GM18909 (cell line): Measurements from ENCODE around the gene PRKCSH.
"Not testable (repeated sequence)": the region's sequence is repeated elsewhere in the genome, so short reads cannot be mapped to it uniquely, and the experiment has no call there.

Experiments
- ATAC-seq: cut with Tn5 transposase; IDR thresholded peaks from one replicate; pipeline ENCODE4 v1.9.1; 2021; ENCODE audit warnings: mild to moderate bottlenecking; ENCODE audit not compliant: unreplicated experiment, poor library complexity

The PRKCSH gene

GRCh38 chr19:11435057-11435832 is at the start of gene PRKCSH, which contains the start of gene ODAD3:
TSS of gene PRKCSH (plus strand) at chr19:11435635. CDS start at chr19:11436118, 483 bp downstream.
TSS of gene ODAD3 (minus strand) at chr19:11435121. CDS start at chr19:11435016, 105 bp downstream.
- ATAC-seq = peak; percentile 90

GRCh38 chr19:11387162-11388034 is 48.0 kb upstream of the PRKCSH start:
- ATAC-seq = no peak

DNA sequence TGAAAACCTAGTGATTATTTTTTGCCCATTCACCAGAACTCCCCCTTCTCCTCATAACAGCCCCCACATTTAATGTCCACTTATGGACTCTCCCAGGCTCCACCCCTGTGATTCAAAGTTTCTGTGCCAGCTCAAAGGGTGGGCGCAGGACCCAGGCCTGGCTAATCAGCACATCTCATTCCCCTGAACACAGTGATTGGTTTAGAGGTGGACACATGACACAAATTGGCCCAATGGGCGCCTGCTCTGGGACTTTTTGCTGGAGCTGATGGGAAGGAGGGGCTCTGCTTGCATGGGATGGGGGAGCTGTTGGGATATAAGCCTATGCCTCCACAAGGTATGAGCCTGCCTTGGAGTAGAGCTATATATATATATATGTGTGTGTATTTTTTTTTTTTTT is 45.1 kb upstream of the PRKCSH start:
- ATAC-seq = no peak

DNA sequence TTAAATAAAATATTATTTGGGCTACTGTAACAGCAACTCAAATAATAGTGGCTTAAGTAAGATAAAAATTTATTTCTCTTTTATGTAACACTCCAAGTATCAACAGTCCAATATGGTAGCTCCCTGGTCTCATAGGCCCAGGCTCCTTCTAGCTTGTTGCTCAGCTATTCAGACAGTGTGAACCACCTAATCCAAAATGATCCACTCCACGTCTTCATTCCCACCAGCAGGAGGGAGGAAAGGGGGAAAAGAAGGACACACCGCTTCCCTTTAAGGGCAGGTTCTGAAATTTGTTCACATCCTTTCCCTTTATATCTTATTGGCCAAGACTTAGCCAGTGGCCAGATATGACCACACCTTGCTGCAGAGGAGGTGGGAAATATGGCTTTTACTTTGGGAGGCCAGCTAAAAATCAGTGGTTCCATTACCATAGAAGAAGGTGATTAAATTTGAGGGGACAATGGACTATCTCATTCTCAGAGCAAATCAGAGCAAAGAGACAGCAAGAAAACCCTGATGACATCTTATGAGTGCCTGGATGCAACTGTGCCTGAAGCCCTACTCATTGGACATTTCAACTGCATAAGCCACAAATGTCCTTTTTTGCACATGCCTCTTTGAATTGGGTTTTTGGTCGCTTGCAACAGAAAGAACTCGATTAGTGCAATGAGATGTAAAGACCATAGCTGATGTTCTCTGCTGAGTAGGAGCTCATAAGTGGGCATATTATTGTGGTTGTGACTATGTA is 44.3 kb upstream of the PRKCSH start:
- ATAC-seq = no peak

- ATAC-seq = no peak
Measured at GRCh38 chr19:11397089-11397610, 38.3 kb upstream of the PRKCSH start.

DNA sequence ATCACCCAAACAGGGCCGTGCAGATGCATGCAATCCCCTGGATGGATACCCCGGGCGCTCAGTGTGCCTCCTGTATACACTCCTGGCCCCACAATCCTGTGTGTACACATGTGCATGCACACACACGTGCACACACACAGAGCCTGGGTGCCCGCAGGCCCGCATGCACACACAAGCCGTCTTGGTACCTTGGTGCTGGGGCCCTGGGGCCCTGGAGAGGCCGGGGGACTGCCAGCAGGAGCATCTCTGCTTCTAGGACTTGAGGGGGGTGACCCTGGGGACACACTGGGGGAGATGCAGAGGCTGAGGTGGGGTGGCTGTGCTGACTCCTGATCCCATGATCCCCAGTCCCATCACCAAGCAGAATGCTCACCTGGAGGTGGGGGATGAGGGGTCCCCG is 35.8 kb upstream of the PRKCSH start:
- no peak for ATAC-seq

DNA sequence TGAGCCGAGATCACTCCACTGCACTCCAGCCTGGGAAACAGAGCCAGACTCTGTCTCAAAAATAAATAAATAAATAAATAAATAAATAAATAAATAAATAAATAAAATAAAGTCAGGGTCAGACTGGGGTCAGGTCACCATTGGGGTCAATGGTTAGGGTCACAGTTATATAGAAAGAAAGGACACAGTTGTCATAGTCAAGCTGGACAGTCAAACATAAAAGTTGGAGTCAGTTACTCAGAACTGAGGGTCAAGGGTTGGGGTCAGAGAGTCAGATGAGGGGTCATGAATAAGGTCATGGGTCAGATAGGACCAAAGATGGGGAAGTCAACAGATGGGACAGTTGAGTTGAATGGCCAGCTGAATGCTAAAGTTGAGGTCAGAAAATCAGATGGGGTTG is 34.6 kb upstream of the PRKCSH start:
- ATAC-seq = no peak

DNA sequence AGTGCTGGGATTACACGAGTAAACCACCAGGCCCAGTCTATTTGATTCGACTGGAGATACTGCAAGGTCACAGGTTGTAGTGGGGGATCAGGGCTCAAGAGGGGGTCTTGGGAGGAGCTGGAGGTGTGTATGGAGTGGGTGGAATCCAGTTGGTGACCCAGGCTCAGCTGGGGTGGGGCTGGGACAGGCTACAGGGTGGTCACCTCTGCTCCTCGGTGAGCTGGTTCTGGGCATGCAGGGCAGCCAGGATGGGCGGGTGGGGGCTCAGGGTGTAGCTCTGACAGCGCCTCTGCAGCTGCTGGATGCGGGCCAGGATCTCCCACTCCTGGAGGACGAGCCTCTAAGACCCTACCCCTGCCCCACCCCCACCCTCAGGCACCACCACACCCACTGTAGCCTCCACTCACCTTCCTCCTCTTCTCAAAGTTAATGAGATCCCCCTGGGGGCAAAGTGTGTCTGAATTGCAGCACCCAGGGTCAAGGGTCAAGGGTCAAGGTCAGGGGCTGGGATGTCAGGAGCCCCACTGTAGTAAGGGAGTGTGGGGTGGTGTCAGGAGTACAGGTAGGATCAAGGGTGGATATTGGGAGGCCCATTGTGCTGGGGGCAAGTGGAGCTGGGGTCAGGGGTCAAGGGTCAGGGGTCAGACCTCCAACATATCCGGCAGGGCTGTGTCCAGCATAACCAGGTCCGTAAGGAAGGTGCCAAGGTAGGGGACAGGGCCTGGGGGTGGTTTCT is 33.5 kb upstream of the PRKCSH start:
- no peak for ATAC-seq

DNA sequence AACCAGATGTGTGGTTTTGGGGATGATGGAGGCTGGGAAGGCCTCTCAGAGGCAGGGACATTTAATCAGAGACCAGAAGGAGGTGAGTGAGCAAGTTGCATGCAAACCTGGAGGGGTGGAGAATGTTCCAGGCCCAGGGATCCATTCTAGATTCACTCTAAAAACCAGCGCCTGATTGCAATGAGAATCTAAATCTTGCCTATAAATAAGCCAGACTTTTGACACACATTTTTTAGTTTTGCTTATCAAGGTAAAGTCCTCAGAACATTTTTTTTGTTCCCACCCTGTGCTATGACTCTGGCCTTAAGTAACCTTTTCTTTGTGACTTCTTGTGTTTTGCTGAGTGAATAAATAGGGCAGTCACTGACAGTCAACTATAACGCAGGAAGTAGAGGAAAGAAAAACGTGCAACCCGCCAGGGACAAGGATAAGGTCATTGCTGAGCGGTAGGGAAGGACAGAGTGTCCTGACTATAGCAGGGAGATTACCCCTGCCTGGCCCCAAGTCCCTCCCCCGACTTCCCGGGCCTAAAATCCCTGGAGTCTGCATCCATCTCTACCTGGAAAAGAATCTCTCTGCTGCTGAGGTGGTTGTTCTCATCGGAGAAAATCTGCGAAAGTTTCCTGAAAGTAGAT is 30.7 kb upstream of the PRKCSH start:
- no peak for ATAC-seq

GRCh38 chr19:11405846-11406643 is 29.4 kb upstream of the PRKCSH start:
- no peak for ATAC-seq

- not testable (repeated sequence) for ATAC-seq
Measured at GRCh38 chr19:11406703-11407236, 28.7 kb upstream of the PRKCSH start.

DNA sequence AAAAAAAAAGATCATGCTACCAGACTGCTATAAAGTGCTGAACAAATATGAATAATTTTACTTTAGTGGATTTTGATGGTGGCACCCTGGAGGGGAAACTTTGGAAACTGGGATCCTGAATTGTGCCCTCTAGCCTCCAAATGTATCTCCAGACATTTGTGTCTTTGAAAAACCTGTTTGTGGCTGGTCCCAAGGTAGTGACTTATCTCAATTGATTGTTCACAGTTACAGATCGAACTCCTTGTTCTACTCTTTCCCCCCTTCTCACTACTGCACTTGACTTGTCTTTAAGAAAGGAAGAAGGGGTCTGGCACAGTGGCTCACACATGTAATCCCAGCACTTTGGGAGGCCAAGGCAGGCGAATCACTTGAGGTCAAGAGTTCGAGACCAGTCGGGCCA is 26.8 kb upstream of the PRKCSH start:
- no peak for ATAC-seq

- ATAC-seq = no peak
Measured at GRCh38 chr19:11410682-11411081, 24.8 kb upstream of the PRKCSH start.

DNA sequence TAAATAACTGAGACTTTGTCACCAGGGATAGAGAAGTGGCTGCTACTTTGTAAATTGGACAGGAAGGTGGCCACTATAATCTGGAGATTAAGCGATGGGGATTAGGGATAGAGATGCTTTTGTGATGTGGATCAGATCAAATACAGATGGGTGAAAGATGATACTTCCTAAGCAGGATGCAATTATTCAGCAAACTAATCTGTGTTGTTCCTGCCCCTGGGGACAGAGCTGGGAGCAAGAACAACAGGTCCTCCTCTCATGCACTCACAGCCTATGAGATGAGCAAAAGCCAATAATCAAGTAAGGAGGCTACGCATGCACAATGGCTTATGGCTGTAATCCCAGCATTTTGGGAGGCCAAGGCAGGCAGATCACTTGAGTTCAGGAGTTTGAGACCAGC is 20.9 kb upstream of the PRKCSH start:
- no peak for ATAC-seq

GRCh38 chr19:11416346-11417052 is 18.9 kb upstream of the PRKCSH start:
- ATAC-seq = no peak

GRCh38 chr19:11418094-11418548 is 17.3 kb upstream of the PRKCSH start:
- ATAC-seq = no peak
